ENCODE measurements around the gene GSTT4. TPM values are rescaled to one million over a fixed set of nuclear protein-coding genes. Genes with fewer than 3 reads are reported as not detected.
"Not testable (repeated sequence)": the region's sequence is repeated elsewhere in the genome, so short reads cannot be mapped to it uniquely, and the experiment has no call there.

GSTT4 gene
- total and polyA plus RNA-seq, 2 donors, result not detected

DNA sequence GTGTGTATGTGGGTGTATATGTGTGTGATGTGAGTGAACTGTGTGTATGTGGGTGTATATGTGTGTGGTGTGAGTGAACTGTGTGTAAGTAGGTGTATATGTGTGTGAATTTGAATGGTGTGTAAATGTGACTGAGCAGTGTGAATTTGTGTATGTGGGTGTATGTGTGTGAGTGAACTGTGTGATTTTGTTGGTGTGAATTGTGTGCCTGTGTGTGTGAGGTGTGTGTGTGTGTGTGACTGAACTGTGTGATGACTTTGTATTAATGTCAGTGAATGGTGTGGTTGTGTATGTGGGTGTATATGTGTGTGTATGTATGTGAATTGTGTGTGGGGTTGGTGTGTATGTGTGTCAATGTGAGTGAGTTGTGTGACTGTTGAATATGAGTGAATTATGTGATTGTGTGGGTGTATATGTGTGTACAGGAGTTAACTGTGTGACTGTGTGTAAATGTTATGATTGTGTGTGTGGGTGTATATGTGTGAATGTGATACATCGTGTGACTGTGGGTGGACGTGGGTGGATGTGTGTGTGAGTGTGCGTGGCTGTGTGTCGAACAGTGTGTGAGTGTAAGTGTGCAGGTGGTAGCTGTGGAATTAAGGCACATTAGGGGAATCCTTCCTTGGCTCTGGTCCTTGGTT, 18.6 kb downstream of the GSTT4 start:
- 80% methylated on average over 4 of the region's 4 CpGs for WGBS
- H3K27me3 ChIP-seq (ENCODE audit: control insufficient read depth in 2 of 2, insufficient read depth in 1 of 2, low read length in 1 of 2); DNase-seq (ENCODE audit: low read depth in 6 of 9, low spot score in 9 of 9); H3K9me3 ChIP-seq (ENCODE audit: control insufficient read depth in 2 of 2, insufficient read depth in 1 of 2, low read length in 1 of 2); H3K4me1 ChIP-seq (ENCODE audit: control insufficient read depth in 2 of 2, insufficient read depth in 2 of 2, low read length in 2 of 2); H3K36me3 ChIP-seq (ENCODE audit: control insufficient read depth in 2 of 2, insufficient read depth in 2 of 2, low read length in 1 of 2); H3K4me3 ChIP-seq (ENCODE audit: low read length in 2 of 2); H3K27ac ChIP-seq (ENCODE audit: low read depth in 1 of 2, low read length in 1 of 2): not testable (repeated sequence)

DNA sequence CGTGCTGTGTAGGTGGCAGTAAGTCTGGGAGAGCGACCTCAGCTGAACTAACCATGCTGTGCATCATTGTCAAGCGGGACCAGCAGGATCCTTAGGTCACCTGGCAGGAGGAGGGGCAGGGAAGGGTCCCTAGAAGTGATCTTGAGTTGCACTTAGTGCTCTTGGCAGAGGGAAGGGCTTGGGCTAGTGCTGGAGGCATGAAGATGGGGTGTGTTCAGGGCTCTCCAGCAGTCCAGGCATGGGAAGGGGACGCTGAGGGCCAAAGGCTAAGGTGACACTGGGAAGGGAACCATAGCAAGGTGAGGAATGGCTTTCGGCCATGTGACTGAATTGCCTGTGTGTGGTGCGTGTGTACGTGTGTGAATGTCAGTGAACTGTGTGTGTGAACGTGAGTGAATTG, 19.2 kb downstream of the GSTT4 start:
- not testable (repeated sequence) for DNase-seq (ENCODE audit: low read depth in 6 of 9, low spot score in 9 of 9); H3K4me1 ChIP-seq (ENCODE audit: control insufficient read depth in 2 of 2, insufficient read depth in 2 of 2, low read length in 2 of 2); H3K27me3 ChIP-seq (ENCODE audit: control insufficient read depth in 2 of 2, insufficient read depth in 1 of 2, low read length in 1 of 2)

DNA sequence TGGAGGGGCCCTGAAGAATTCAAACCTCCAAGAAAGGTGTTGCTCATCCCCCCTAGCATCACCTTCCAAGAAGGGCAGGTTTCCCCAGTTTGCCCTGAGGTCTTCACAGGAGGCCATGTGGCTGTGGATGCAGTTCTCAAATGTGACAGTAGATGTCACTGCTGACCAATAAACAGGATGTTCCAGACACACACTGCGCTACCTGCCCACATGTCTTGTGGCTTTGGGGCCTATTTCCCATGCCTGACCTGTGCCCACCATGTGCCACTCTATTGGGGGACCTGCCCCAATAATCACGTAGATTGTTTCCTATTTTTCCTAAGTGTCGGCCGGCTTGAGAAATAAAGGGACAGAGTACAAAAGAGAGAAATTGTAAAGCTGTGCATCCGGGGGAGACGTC, 20.8 kb downstream of the GSTT4 start:
- WGBS, result 53% methylated on average over 6 of the region's 6 CpGs
- H3K27me3 ChIP-seq (ENCODE audit: control insufficient read depth in 2 of 2, insufficient read depth in 1 of 2, low read length in 1 of 2), result peaks cover 0 to 3% of the 10 kb centered on the region in 2 donors
- H3K4me1 ChIP-seq (ENCODE audit: control insufficient read depth in 2 of 2, insufficient read depth in 2 of 2, low read length in 2 of 2), result no peaks in the 10 kb centered on the region
- DNase-seq (ENCODE audit: low read depth in 6 of 9, low spot score in 9 of 9), result peak in 4 of 9 donors; percentile 15 to 64 (median 50)
- no peaks in the 10 kb centered on the region for H3K9me3 ChIP-seq (ENCODE audit: control insufficient read depth in 2 of 2, insufficient read depth in 1 of 2, low read length in 1 of 2)
- H3K36me3 ChIP-seq (ENCODE audit: control insufficient read depth in 2 of 2, insufficient read depth in 2 of 2, low read length in 1 of 2), result no peaks in the 10 kb centered on the region
- H3K4me3 ChIP-seq (ENCODE audit: low read length in 2 of 2), result no peak overlapping the region
- H3K27ac ChIP-seq (ENCODE audit: low read depth in 1 of 2, low read length in 1 of 2), result no peak overlapping the region

More for the DNA sequence above, 19.2 kb downstream of the GSTT4 start:
- 95% methylated on average over 8 of the region's 8 CpGs for WGBS
- not testable (repeated sequence) for H3K9me3 ChIP-seq (ENCODE audit: control insufficient read depth in 2 of 2, insufficient read depth in 1 of 2, low read length in 1 of 2); H3K36me3 ChIP-seq (ENCODE audit: control insufficient read depth in 2 of 2, insufficient read depth in 2 of 2, low read length in 1 of 2); H3K4me3 ChIP-seq (ENCODE audit: low read length in 2 of 2); H3K27ac ChIP-seq (ENCODE audit: low read depth in 1 of 2, low read length in 1 of 2)

DNA sequence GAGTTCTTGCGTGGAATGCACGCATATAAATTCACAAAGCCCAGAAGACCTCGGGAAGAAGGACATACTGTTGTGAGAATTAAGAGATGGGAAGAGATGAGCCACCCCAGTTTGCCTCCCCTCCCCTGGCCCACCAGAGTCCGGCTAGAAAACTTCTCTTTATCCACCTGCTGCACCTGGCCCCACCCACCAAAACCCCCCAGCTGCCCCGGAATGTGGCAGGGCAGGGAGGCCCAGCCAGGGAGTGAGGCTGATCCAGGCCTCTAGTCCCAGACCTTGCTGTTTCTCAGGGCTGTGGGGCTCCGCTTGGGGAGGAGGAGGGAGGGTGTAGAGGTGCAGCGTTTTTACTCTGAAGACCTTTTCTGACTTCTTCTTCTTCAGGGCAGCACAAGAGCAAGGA, 24.7 kb downstream of the GSTT4 start:
- WGBS, result 68% methylated on average over 6 of the region's 7 CpGs
- not testable (repeated sequence) for H3K9me3 ChIP-seq (ENCODE audit: control insufficient read depth in 2 of 2, insufficient read depth in 1 of 2, low read length in 1 of 2); H3K36me3 ChIP-seq (ENCODE audit: control insufficient read depth in 2 of 2, insufficient read depth in 2 of 2, low read length in 1 of 2); DNase-seq (ENCODE audit: low read depth in 6 of 9, low spot score in 9 of 9); H3K4me1 ChIP-seq (ENCODE audit: control insufficient read depth in 2 of 2, insufficient read depth in 2 of 2, low read length in 2 of 2); H3K4me3 ChIP-seq (ENCODE audit: low read length in 2 of 2); H3K27ac ChIP-seq (ENCODE audit: low read depth in 1 of 2, low read length in 1 of 2); H3K27me3 ChIP-seq (ENCODE audit: control insufficient read depth in 2 of 2, insufficient read depth in 1 of 2, low read length in 1 of 2)

DNA sequence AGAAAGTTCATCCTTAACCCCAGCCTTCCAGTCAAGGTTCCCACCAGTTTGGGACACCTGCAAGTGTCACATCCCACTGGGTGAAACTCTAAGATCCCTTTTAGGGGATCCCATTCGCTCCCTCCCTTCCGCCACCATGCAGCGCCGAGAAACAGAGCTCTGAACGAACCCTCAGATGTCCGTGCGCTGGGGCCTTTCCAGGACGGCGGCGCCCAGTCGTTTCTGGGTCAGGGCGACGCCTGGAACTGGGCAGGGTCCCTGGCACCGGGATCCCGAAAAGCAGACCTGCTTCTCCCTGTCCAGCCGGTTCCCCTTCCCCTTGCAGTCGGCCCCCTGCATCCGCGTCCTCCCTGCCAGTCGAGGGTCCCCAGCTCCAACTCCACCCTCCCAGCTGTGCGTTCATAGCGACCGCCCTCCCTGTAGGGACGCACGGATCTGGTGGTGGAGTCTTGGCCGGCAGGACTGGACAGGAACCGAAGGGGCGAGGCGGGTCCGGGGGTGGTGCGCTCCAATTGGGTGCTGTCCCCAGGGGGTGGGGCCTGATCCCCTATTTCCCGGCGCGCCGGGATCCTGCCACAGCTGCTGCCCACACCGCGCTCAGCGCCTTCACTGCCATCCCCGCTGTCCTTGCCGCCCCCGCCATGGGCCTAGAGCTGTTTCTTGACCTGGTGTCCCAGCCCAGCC, 25.6 kb downstream of the GSTT4 start, which contains the start of gene GSTT2:
Gene GSTT2, plus strand, starts transcription at position 578 of the 684 bp plus-strand sequence.
- DNase-seq (ENCODE audit: low read depth in 6 of 9, low spot score in 9 of 9); H3K27ac ChIP-seq (ENCODE audit: low read depth in 1 of 2, low read length in 1 of 2); H3K27me3 ChIP-seq (ENCODE audit: control insufficient read depth in 2 of 2, insufficient read depth in 1 of 2, low read length in 1 of 2); H3K9me3 ChIP-seq (ENCODE audit: control insufficient read depth in 2 of 2, insufficient read depth in 1 of 2, low read length in 1 of 2); H3K4me3 ChIP-seq (ENCODE audit: low read length in 2 of 2); H3K4me1 ChIP-seq (ENCODE audit: control insufficient read depth in 2 of 2, insufficient read depth in 2 of 2, low read length in 2 of 2); H3K36me3 ChIP-seq (ENCODE audit: control insufficient read depth in 2 of 2, insufficient read depth in 2 of 2, low read length in 1 of 2): not testable (repeated sequence)
- no CpG with 5 or more reads among the region's 41 CpGs for WGBS

DNA sequence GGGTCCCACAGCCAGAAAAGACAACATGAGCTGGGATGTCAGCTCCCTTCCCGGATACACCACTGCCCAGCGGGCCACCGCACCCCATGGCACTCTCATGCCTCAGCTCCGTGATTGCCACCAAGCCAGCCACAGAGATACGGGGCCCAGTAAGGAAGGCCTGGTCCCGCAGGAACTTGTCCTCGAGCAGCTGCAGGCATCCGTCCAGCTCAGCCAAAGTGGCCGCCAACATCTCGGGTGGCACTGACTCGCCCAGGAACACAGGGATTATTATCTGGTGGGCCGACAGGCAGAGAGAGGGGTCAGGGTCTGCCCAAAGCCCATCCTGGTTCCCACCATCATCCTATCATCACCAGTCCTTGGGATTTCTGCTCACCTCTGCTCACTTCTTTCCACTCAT, 27.9 kb downstream of the GSTT4 start:
- not testable (repeated sequence) for DNase-seq (ENCODE audit: low read depth in 6 of 9, low spot score in 9 of 9)

DNA sequence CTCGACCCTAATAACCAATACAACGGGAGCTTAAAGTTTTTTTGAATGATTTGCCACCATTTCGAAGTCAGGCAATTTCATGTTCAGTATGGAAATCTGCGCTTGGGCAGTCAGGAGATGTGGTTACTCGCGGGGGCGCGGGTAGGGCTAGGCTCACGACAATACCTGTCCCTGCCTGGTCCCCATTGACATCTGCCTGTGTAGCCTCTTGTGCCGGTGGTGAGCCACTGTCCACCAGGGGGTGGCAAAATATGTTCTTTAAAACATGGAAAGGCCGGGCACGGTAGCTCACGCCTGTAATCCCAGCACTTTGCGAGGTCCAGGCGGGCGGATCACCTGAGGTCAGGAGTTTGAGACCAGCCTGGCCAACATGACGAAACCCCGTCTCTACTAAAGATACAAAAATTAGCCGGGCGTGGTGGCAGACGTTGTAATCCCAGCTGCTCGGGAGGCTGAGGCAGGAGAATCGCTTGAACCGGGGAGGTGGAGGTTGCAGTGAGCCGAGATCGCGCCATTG, 30.4 kb downstream of the GSTT4 start:
- not testable (repeated sequence) for H3K27ac ChIP-seq (ENCODE audit: low read depth in 1 of 2, low read length in 1 of 2); H3K4me1 ChIP-seq (ENCODE audit: control insufficient read depth in 2 of 2, insufficient read depth in 2 of 2, low read length in 2 of 2); DNase-seq (ENCODE audit: low read depth in 6 of 9, low spot score in 9 of 9); H3K9me3 ChIP-seq (ENCODE audit: control insufficient read depth in 2 of 2, insufficient read depth in 1 of 2, low read length in 1 of 2); H3K27me3 ChIP-seq (ENCODE audit: control insufficient read depth in 2 of 2, insufficient read depth in 1 of 2, low read length in 1 of 2); H3K4me3 ChIP-seq (ENCODE audit: low read length in 2 of 2)
- 18% methylated on average over 8 of the region's 27 CpGs for WGBS
- H3K36me3 ChIP-seq (ENCODE audit: control insufficient read depth in 2 of 2, insufficient read depth in 2 of 2, low read length in 1 of 2), result peaks cover 21% of the 10 kb centered on the region in 2 donors

More for the DNA sequence above, 27.9 kb downstream of the GSTT4 start:
- 94% methylated on average over 7 of the region's 12 CpGs for WGBS
- H3K4me3 ChIP-seq (ENCODE audit: low read length in 2 of 2); H3K27ac ChIP-seq (ENCODE audit: low read depth in 1 of 2, low read length in 1 of 2); H3K4me1 ChIP-seq (ENCODE audit: control insufficient read depth in 2 of 2, insufficient read depth in 2 of 2, low read length in 2 of 2); H3K9me3 ChIP-seq (ENCODE audit: control insufficient read depth in 2 of 2, insufficient read depth in 1 of 2, low read length in 1 of 2); H3K36me3 ChIP-seq (ENCODE audit: control insufficient read depth in 2 of 2, insufficient read depth in 2 of 2, low read length in 1 of 2); H3K27me3 ChIP-seq (ENCODE audit: control insufficient read depth in 2 of 2, insufficient read depth in 1 of 2, low read length in 1 of 2): not testable (repeated sequence)

DNA sequence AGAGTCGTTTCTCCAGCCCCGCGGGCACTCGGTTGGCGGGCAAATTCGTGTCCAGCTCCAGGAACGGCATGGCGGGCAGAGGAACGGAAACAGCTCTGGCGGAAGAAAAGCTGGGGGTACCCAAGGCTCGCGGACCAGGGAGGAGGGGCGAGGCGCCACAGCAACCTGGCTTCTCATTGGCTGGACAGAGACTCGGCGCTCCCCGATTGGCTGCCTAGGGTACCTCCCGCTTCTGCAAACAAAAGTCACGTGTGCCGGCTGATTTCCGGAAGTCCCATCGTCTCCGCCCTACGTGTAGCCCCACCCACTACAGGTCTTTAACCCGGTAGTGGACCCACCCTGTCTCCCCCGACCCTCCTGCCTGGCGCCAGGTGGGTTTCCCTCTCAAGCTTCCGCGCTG, 30.9 kb downstream of the GSTT4 start, which contains the start of gene DDT:
Gene DDT, minus strand, starts transcription at position 97 of the 400 bp plus-strand sequence. Its CDS starts 27 bp downstream, at position 70.
- not testable (repeated sequence) for DNase-seq (ENCODE audit: low read depth in 6 of 9, low spot score in 9 of 9); H3K9me3 ChIP-seq (ENCODE audit: control insufficient read depth in 2 of 2, insufficient read depth in 1 of 2, low read length in 1 of 2); H3K4me3 ChIP-seq (ENCODE audit: low read length in 2 of 2); H3K4me1 ChIP-seq (ENCODE audit: control insufficient read depth in 2 of 2, insufficient read depth in 2 of 2, low read length in 2 of 2); H3K27me3 ChIP-seq (ENCODE audit: control insufficient read depth in 2 of 2, insufficient read depth in 1 of 2, low read length in 1 of 2); H3K27ac ChIP-seq (ENCODE audit: low read depth in 1 of 2, low read length in 1 of 2)
- H3K36me3 ChIP-seq (ENCODE audit: control insufficient read depth in 2 of 2, insufficient read depth in 2 of 2, low read length in 1 of 2), result peaks cover 26% of the 10 kb centered on the region in 2 donors
- WGBS, result no CpG with 5 or more reads among the region's 29 CpGs

DNA sequence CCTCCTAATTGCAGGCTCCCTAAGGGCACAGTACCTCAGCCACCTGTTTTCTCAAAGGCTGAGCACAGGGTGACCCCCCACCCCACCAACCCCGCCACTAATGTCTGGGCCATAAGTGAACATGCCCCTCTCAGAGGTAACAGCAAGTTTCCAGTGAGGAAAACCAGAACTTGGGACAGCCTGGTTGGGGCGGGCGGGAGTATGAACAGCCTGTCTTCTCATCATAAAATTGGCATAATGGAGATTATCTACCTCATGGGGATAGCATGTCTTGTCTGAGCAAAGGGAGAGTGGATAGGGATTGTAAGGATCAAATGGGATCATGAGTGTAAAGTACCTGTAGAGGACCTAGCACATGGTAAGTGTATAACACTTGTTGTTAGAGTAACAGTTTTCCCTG, 33.3 kb downstream of the GSTT4 start:
- H3K27me3 ChIP-seq (ENCODE audit: control insufficient read depth in 2 of 2, insufficient read depth in 1 of 2, low read length in 1 of 2); H3K4me3 ChIP-seq (ENCODE audit: low read length in 2 of 2); H3K9me3 ChIP-seq (ENCODE audit: control insufficient read depth in 2 of 2, insufficient read depth in 1 of 2, low read length in 1 of 2); H3K4me1 ChIP-seq (ENCODE audit: control insufficient read depth in 2 of 2, insufficient read depth in 2 of 2, low read length in 2 of 2); DNase-seq (ENCODE audit: low read depth in 6 of 9, low spot score in 9 of 9): not testable (repeated sequence)
- peak overlapping the region in 1 of 2 donors; percentile 42 for H3K27ac ChIP-seq (ENCODE audit: low read depth in 1 of 2, low read length in 1 of 2)
- peaks cover 30% of the 10 kb centered on the region in 2 donors for H3K36me3 ChIP-seq (ENCODE audit: control insufficient read depth in 2 of 2, insufficient read depth in 2 of 2, low read length in 1 of 2)
- 96% methylated on average over 3 of the region's 3 CpGs for WGBS
